OCI-LY3 (cell line): ENCODE results near the gene ABCB4.
"Not testable (repeated sequence)": the region's sequence is repeated elsewhere in the genome, so short reads cannot be mapped to it uniquely, and the experiment has no call there.

Experiments used
- H2AFZ ChIP-seq: fragments of 200-600, 300-600 bp; shearing (Covaris generic); 2 replicates; pipeline ENCODE4 v1.6.0; 2014; ENCODE audit warnings: antibody characterized with exemption, low read depth, low read length
- H3K27ac ChIP-seq: fragments of 200-600, 300-600 bp; sonication (generic); 2 replicates; pipeline ENCODE4 v1.5.1; 2014; ENCODE audit warnings: mild to moderate bottlenecking, low read length, moderate library complexity, mixed read lengths
- H3K27me3 ChIP-seq: fragments of 200-600, 300-600 bp; sonication (generic); 2 replicates; pipeline ENCODE4 v1.6.1; 2014; ENCODE audit warnings: low read depth, low read length, mixed read lengths
- H3K36me3 ChIP-seq: fragments of 200-600, 300-600 bp; sonication (generic); replicated peaks from 2 replicates; pipeline ENCODE3; 2014; ENCODE audit warnings: low read depth, low read length, mixed read lengths
- H3K4me1 ChIP-seq: fragments of 300-600, 200-600 bp; sonication (generic); 2 replicates; pipeline ENCODE4 v1.6.1; 2014; ENCODE audit warnings: low read length, mixed read lengths
- H3K4me2 ChIP-seq: fragments of 200-600, 300-600 bp; sonication (generic); 2 replicates; pipeline ENCODE4 v1.6.1; 2014; ENCODE audit warnings: low read length, mixed read lengths
- H3K4me3 ChIP-seq: fragments of 300-600, 200-600 bp; sonication (generic); 2 replicates; pipeline ENCODE4 v1.5.1; 2014; ENCODE audit warnings: antibody characterized with exemption, mild to moderate bottlenecking, low read length, moderate library complexity
- H3K79me2 ChIP-seq: fragments of 300-600, 200-600 bp; shearing (Covaris generic); 2 replicates; pipeline ENCODE4 v1.6.1; 2014; ENCODE audit warnings: mild to moderate bottlenecking, low read length, mixed read lengths
- H3K9ac ChIP-seq: fragments of 300-600, 200-600 bp; shearing (Covaris generic); 2 replicates; pipeline ENCODE4 v1.6.0; 2014; ENCODE audit warnings: mild to moderate bottlenecking, low read length, moderate library complexity
- H3K9me3 ChIP-seq: fragments of 200-600, 300-600 bp; shearing (Covaris generic); 2 replicates; pipeline ENCODE4 v1.6.1; 2014; ENCODE audit warnings: low read length, mixed read lengths; ENCODE audit not compliant: insufficient read depth
- H4K20me1 ChIP-seq: fragments of 200-600, 300-600 bp; sonication (generic); 2 replicates; pipeline ENCODE4 v1.6.1; 2016; ENCODE audit warnings: low read length, mixed read lengths; ENCODE audit not compliant: insufficient read depth
- EZH2phosphoT487 ChIP-seq: fragments of 200-600 bp; shearing (Covaris generic); IDR thresholded peaks from 2 replicates; pipeline ENCODE4 v1.6.1; 2018; ENCODE audit warnings: antibody characterized with exemption, mixed run types, low read depth
- TF ChIP-seq, protein P1 (sequence below): fragments of 200-600, 300-600 bp; sonication (generic); IDR thresholded peaks from 2 replicates; pipeline ENCODE4 v1.5.1; 2014; ENCODE audit warnings: antibody characterized with exemption, low read length, low read depth

ABCB4 gene

DNA sequence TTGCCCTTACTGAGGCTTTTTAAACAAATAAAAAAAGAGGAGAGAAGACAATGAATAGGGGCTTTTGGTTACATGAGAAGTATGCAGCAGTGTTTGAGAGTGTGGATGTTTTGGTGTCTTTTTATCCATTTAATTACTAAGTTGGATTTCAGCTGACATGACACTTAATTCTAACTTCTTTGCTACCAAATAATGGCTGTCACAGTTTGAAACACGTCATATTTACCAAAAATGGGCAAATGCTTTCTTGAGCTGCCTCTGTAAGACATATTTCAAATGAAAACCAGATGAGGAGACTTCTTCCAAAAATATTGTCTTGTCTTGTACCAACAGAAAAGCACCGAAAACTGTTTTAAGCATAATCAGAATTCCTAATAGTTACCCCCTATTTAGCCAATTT, 4.0 kb downstream of the ABCB4 start:
- no peak overlapping the region for H3K9ac ChIP-seq
- peaks cover 18% of the 10 kb centered on the region for H3K27me3 ChIP-seq
- no peak overlapping the region for H2AFZ ChIP-seq
- peaks cover 28% of the 10 kb centered on the region for H3K4me1 ChIP-seq
- H3K27ac ChIP-seq = no peak overlapping the region
- TF ChIP-seq, protein P1, sequence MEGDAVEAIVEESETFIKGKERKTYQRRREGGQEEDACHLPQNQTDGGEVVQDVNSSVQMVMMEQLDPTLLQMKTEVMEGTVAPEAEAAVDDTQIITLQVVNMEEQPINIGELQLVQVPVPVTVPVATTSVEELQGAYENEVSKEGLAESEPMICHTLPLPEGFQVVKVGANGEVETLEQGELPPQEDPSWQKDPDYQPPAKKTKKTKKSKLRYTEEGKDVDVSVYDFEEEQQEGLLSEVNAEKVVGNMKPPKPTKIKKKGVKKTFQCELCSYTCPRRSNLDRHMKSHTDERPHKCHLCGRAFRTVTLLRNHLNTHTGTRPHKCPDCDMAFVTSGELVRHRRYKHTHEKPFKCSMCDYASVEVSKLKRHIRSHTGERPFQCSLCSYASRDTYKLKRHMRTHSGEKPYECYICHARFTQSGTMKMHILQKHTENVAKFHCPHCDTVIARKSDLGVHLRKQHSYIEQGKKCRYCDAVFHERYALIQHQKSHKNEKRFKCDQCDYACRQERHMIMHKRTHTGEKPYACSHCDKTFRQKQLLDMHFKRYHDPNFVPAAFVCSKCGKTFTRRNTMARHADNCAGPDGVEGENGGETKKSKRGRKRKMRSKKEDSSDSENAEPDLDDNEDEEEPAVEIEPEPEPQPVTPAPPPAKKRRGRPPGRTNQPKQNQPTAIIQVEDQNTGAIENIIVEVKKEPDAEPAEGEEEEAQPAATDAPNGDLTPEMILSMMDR = no peak
- TF ChIP-seq EZH2phosphoT487 = no peak
- H3K4me3 ChIP-seq = no peak overlapping the region
- H3K36me3 ChIP-seq = no peaks in the 10 kb centered on the region
- no peaks in the 10 kb centered on the region for H3K79me2 ChIP-seq
- H3K4me2 ChIP-seq = no peak overlapping the region
- H4K20me1 ChIP-seq = peaks cover 5% of the 10 kb centered on the region; the same call in 1 of the 2 replicates
- no peaks in the 10 kb centered on the region for H3K9me3 ChIP-seq

DNA sequence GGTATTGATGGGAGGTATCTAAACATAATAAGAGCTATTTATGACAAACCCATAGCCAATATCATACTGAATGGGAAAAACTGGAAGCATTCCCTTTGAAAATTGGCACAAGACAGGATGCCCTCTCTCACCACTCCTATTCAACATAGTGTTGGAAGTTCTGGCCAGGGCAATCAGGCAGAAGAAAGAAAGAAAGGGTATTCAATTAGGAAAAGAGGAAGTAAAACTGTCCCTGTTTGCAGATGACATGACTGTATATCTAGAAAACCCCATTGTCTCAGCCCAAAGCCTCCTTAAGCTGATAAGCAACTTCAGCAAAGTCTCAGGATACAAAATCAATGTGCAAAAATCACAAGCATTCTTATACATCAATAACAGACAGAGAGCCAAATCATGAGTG, 6.3 kb downstream of the ABCB4 start:
- H4K20me1 ChIP-seq, H3K9ac ChIP-seq, H3K4me2 ChIP-seq, H3K9me3 ChIP-seq, H2AFZ ChIP-seq, H3K36me3 ChIP-seq, H3K4me3 ChIP-seq, H3K27ac ChIP-seq, H3K79me2 ChIP-seq: not testable (repeated sequence)
- peaks cover 13% of the 10 kb centered on the region for H3K4me1 ChIP-seq
- peaks cover 11% of the 10 kb centered on the region for H3K27me3 ChIP-seq

DNA sequence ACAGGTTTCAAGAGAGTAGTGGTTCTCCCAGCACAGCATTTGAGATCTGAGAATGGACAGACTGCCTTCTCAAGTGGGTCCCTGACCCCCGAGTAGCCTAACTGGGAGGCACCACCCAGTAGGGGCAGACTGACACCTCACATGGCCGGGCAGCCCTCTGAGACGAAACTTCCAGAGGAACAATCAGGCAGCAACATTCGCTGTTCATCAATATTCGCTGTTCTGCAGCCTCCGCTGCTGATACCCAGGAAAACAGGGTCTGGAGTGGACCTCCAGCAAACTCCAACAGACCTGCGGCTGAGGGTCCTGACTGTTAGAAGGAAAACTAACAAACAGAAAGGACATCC, 10.0 kb downstream of the ABCB4 start:
- H3K4me3 ChIP-seq, H2AFZ ChIP-seq, H3K4me1 ChIP-seq, H4K20me1 ChIP-seq, H3K79me2 ChIP-seq, H3K27ac ChIP-seq, H3K9ac ChIP-seq, H3K36me3 ChIP-seq, H3K27me3 ChIP-seq, H3K9me3 ChIP-seq, H3K4me2 ChIP-seq: not testable (repeated sequence)

DNA sequence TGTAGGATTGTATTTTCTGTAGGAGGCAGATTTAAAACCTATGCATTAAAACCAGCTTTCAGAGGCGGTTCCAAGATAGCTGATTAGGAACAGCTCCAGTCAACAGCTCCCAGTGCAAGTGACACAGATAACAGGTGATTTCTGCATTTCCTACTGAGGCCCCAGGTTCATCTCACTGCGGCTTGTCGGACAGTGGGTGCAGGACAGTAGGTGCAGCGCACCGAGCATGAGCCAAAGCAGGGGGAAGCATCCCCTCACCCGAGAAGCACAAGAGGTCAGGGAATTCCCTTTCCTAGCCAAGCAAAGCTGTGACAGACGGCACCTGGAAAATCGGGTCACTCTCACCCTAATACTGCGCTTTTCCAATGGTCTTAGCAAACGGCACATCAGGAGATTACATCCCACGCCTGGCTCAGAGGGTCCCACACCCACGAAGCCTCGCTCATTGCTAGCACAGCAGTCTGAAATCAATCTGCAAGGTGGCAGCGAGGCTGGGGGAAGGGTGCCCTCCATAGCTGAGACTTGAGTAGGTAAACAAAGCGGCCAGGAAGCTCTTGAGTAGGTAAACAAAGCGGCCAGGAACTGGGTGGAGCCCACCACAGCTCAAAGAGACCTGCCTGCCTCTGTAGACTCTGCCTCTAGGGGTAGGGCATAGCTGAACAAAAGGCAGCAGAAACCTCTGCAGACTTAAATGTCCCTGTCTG, 10.5 kb downstream of the ABCB4 start:
- H3K4me2 ChIP-seq, H3K4me1 ChIP-seq, H3K4me3 ChIP-seq, H3K27me3 ChIP-seq, H3K27ac ChIP-seq, H4K20me1 ChIP-seq, H2AFZ ChIP-seq, H3K79me2 ChIP-seq, H3K9me3 ChIP-seq, H3K36me3 ChIP-seq, H3K9ac ChIP-seq: not testable (repeated sequence)

DNA sequence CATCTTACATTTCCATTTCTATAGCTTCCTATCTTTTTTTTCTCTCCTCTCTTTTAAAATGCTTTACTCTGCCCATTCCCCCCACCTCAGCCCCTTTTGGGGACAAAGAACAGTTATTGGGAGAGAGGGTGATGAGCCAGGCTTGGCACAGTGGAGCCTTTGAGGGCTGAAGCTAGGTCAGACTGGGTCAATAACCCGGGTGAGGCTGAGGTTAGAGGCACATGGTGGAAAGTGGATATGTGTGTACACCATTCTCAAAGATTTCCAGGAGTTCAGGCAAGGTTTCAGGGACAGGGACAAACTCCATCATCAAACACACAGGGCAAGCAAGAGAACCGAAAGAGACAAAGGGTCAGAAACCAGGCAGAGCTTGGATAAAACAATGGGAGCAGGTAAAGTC, 11.5 kb downstream of the ABCB4 start:
- Histone ChIP-seq H3K9ac (no peak overlapping the region), H3K4me2 (no peak overlapping the region), H3K27ac (no peak overlapping the region), H3K9me3 (no peaks in the 10 kb centered on the region), H4K20me1 (no peaks in the 10 kb centered on the region), H3K79me2 (no peaks in the 10 kb centered on the region), H3K4me3 (no peak overlapping the region), H3K36me3 (no peaks in the 10 kb centered on the region), H3K27me3 (0 out of 2 replicates have a peak, but pooled peaks cover 4% of the 10 kb centered on the region), H3K4me1 (no peaks in the 10 kb centered on the region), H2AFZ (no peak overlapping the region)
- no peak for TF ChIP-seq EZH2phosphoT487
- TF ChIP-seq, protein P1 = no peak

DNA sequence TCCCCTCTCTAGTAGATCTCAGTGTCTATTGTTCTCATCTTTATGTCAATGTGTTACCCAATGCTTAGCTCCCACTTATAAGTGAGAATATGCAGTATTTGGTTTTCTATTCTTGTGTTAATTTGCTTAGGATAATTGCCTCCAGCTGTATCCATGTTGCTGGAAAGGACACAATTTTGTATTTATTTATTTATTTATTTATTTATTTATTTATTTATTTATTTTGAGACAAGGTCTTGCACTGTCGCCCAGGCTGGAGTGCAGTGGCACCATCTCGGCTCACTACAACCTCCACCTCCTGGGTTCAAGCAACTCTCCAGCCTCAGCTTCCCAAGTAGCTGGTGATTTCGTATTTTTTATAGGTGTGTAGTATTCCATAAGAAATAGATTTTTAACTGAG, 15.0 kb downstream of the ABCB4 start:
- not testable (repeated sequence) for H3K4me1 ChIP-seq, H3K36me3 ChIP-seq, H4K20me1 ChIP-seq, H3K9me3 ChIP-seq, H3K79me2 ChIP-seq, H2AFZ ChIP-seq, H3K27ac ChIP-seq, H3K4me2 ChIP-seq, H3K4me3 ChIP-seq, H3K9ac ChIP-seq
- peaks cover 12% of the 10 kb centered on the region; the same call in 1 of the 2 replicates for H3K27me3 ChIP-seq
